GM19035 (cell line): ENCODE results near the gene CLEC4M.
"Not testable (repeated sequence)": the region's sequence is repeated elsewhere in the genome, so short reads cannot be mapped to it uniquely, and the experiment has no call there.

Source experiments
- ATAC-seq: cut with Tn5 transposase; IDR thresholded peaks from one replicate; pipeline ENCODE4 v1.9.1; 2021; ENCODE audit not compliant: unreplicated experiment

CLEC4M gene

GRCh38 chr19:7772752-7773291 is 9.8 kb downstream of the CLEC4M start:
- ATAC-seq: no peak

GRCh38 chr19:7773841-7774240 is 10.8 kb downstream of the CLEC4M start:
- ATAC-seq: no peak

GRCh38 chr19:7775761-7776160 is 12.7 kb downstream of the CLEC4M start:
- ATAC-seq: no peak

- no peak for ATAC-seq
Observed at GRCh38 chr19:7778081-7778480, 15.0 kb downstream of the CLEC4M start.

- ATAC-seq: no peak
Observed at GRCh38 chr19:7779631-7780486, 16.8 kb downstream of the CLEC4M start.

- ATAC-seq: no peak
Observed at GRCh38 chr19:7781157-7781556, 18.1 kb downstream of the CLEC4M start.

- ATAC-seq: no peak
Observed at GRCh38 chr19:7783991-7784423, 21.0 kb downstream of the CLEC4M start.

- no peak for ATAC-seq
Observed at GRCh38 chr19:7784856-7785255, 21.8 kb downstream of the CLEC4M start.

- no peak for ATAC-seq
Observed at GRCh38 chr19:7787141-7787540, 24.1 kb downstream of the CLEC4M start.

GRCh38 chr19:7787602-7788177 is 24.6 kb downstream of the CLEC4M start:
- ATAC-seq: no peak

GRCh38 chr19:7788178-7788932 is 25.3 kb downstream of the CLEC4M start:
- no peak for ATAC-seq

- ATAC-seq: no peak
Observed at GRCh38 chr19:7788933-7789323, 25.9 kb downstream of the CLEC4M start.

- ATAC-seq: no peak
Observed at GRCh38 chr19:7789447-7789846, 26.4 kb downstream of the CLEC4M start.

GRCh38 chr19:7790416-7790815 is 27.4 kb downstream of the CLEC4M start:
- ATAC-seq: no peak

GRCh38 chr19:7792281-7792680 is 29.2 kb downstream of the CLEC4M start:
- ATAC-seq: no peak

- not testable (repeated sequence) for ATAC-seq
Observed at GRCh38 chr19:7792701-7793100, 29.7 kb downstream of the CLEC4M start.

- ATAC-seq: no peak
Observed at GRCh38 chr19:7793493-7793892, 30.4 kb downstream of the CLEC4M start.

GRCh38 chr19:7795555-7796161 is 32.6 kb downstream of the CLEC4M start:
- ATAC-seq: no peak

- no peak for ATAC-seq
Observed at GRCh38 chr19:7799640-7800355, 36.8 kb downstream of the CLEC4M start.

- no peak for ATAC-seq
Observed at GRCh38 chr19:7801020-7801570, 38.1 kb downstream of the CLEC4M start.
